GM06990 (cell line): ENCODE results near the gene ADAT2.

ENCODE experiments used
- DNase-seq: peaks from one replicate; pipeline ENCODE4 v3.0.0-alpha.2; 2011; ENCODE audit not compliant: insufficient read length; ENCODE audit errors: extremely low read depth
- H3K27me3 ChIP-seq: replicated peaks from 2 replicates; pipeline ENCODE4 v1.6.0; 2011; ENCODE audit warnings: low read length; ENCODE audit not compliant: control insufficient read depth, insufficient read depth
- H3K36me3 ChIP-seq: 2 replicates; pipeline ENCODE4 v1.5.1; 2011; ENCODE audit warnings: low read length; ENCODE audit not compliant: control insufficient read depth, insufficient read depth
- H3K4me3 ChIP-seq: replicated peaks from 2 replicates; pipeline ENCODE4 v1.5.1; 2011; ENCODE audit warnings: low read depth, mild to moderate bottlenecking, control low read depth, low read length
- CTCF ChIP-seq: IDR thresholded peaks from 2 replicates; pipeline ENCODE4 v1.5.1; 2011; ENCODE audit warnings: low read length, control low read depth, mild to moderate bottlenecking, inconsistent platforms; ENCODE audit not compliant: insufficient read depth, poor library complexity, severe bottlenecking

Gene ADAT2

DNA sequence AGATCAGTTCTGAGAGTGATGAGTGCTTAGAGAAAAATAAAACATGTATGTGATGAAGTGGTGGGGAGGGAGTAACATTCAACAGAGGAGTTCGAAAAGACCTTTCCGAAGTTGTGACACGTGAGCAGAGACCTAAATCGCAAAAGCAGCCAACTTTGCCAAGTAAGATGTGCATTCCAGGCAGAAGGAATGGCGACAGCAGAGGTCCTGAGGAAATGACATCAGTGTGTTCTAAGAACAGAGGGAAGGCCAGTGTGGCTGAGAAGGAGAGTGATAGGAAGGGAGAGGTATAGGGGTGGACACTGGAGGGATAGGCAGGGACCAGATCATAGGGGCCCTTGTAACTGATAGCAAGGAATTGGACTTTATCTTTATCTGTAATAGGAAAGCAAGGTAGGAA, 51.3 kb downstream of the ADAT2 start:
- DNase-seq = no peak
- Histone ChIP-seq H3K4me3 (no peak overlapping the region), H3K27me3 (no peaks in the 10 kb centered on the region), H3K36me3 (no peaks in the 10 kb centered on the region)
- TF ChIP-seq CTCF = no peak

DNA sequence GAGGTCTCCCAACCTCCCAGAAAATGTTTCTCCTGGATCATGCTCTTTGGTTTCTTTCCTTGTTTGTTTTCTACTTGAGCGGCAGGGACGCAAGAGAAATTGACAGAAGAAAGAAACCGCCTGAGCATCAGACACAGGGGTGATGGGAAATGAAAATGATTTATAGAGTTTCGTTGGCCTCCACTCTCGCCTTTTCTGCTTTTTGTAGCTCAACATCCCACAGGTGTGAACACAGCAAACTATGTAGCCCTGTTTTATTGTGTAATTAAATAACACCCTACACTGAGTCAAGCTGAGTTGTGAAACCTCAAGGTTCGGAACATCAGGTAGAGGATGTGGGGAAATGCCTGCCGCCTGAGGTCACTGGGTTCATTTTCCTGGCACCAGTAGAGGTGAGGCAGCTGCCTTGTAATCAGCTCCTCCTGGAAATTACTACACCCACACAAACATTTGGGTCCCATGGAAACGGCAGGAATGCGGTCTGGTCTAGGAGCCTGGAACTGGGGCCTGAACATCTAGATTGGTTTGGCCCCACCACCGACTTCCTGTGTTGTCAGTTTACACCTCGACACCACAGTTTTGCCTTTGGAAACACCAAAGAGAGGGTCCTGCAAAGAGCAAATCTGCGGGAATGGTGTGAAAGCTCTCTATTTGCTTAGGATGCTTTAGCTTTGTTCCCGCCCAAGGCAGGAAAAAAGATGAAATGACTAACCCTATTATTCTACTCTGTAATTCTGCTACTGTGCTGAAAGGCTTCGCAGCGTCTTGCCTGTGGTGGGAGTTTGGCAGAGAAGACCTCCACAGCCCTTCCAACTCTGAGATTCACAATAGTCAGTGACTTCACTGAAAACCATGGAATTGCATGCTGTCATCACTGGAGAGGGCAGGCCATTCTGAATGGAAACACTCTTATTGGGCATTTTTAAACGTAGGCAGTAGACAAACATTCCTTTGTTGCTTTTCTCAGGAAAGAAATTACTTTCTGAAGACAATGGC, 53.0 kb downstream of the ADAT2 start:
- DNase-seq = no peak
- TF ChIP-seq CTCF = no peak
- Histone ChIP-seq H3K27me3 (no peaks in the 10 kb centered on the region), H3K4me3 (no peak overlapping the region), H3K36me3 (no peaks in the 10 kb centered on the region)

GRCh38 chr6:143396497-143397226, 53.8 kb downstream of the ADAT2 start:
- H3K36me3 ChIP-seq = no peaks in the 10 kb centered on the region
- DNase-seq = no peak
- H3K4me3 ChIP-seq = no peak overlapping the region

DNA sequence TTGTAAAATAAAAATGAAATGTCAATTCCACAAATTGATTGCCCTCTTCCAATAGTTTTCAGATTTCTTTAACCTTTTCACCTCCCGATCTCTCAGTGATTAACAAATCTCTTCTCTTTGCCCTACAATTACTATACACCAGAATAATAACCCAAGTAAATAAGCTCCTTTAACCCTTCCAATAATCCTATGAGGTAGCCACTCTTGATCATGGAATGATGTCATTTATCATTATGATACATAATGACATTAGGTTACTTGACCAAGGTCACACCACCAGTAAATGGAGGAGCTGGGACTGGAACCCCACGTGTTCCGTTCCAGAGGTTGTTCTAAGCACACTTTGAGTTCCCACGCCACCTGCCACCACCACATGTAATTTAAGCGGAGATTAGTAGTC, 54.8 kb downstream of the ADAT2 start:
- TF ChIP-seq CTCF = no peak
- Histone ChIP-seq H3K27me3 (no peaks in the 10 kb centered on the region), H3K4me3 (no peak overlapping the region), H3K36me3 (no peaks in the 10 kb centered on the region)
- no peak for DNase-seq

More at GRCh38 chr6:143396497-143397226, 53.8 kb downstream of the ADAT2 start:
- no peak for TF ChIP-seq CTCF
- no peaks in the 10 kb centered on the region for H3K27me3 ChIP-seq

DNA sequence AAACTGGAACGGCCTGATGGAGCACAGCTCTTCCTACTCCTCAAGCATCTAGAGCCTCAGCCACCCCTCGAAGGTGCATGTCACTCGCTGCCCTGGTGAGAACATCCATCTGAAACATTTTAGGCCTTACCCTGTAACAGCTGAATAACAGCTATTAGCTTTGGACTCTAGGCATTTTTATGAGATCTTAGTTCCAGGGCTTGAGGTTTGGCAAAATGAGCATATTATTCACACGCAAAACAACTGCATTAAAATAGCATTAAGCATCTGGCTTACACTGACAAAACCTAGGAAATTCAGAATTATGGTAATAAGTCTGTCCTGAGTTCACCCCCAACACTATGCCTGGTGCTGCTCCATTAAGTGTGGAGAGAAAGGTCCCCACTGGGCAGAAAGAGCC, 56.1 kb downstream of the ADAT2 start:
- H3K4me3 ChIP-seq = no peak overlapping the region
- no peak for DNase-seq
- H3K27me3 ChIP-seq = no peaks in the 10 kb centered on the region
- no peaks in the 10 kb centered on the region for H3K36me3 ChIP-seq
- TF ChIP-seq CTCF = no peak
